GM18909 (cell line): ENCODE data around the gene BASP1.
"Not testable (repeated sequence)": the region's sequence is repeated elsewhere in the genome, so short reads cannot be mapped to it uniquely, and the experiment has no call there.

ENCODE experiments used
- ATAC-seq: cut with Tn5 transposase; IDR thresholded peaks from one replicate; pipeline ENCODE4 v1.9.1; 2021; ENCODE audit warnings: mild to moderate bottlenecking; ENCODE audit not compliant: unreplicated experiment, poor library complexity

The BASP1 gene

GRCh38 chr5:17311811-17312210, 94.4 kb downstream of the BASP1 start:
- not testable (repeated sequence) for ATAC-seq

- no peak for ATAC-seq
Measured at GRCh38 chr5:17312358-17312757, 94.9 kb downstream of the BASP1 start.

GRCh38 chr5:17314907-17315471, 97.6 kb downstream of the BASP1 start:
- no peak for ATAC-seq

- no peak for ATAC-seq
Measured at GRCh38 chr5:17315710-17316221, 98.3 kb downstream of the BASP1 start.

GRCh38 chr5:17316970-17317459, 99.6 kb downstream of the BASP1 start:
- ATAC-seq = peak; percentile 72

GRCh38 chr5:17317473-17317872, 100.0 kb downstream of the BASP1 start:
- peak; percentile 48 for ATAC-seq

- ATAC-seq = not testable (repeated sequence)
Measured at GRCh38 chr5:17319095-17319494, 101.7 kb downstream of the BASP1 start.

GRCh38 chr5:17325770-17326599, 108.6 kb downstream of the BASP1 start:
- ATAC-seq = no peak
